GM06990 (cell line): ENCODE results near the gene GRID2.

Experiments used
- DNase-seq: peaks from one replicate; pipeline ENCODE4 v3.0.0-alpha.2; 2011; ENCODE audit not compliant: insufficient read length; ENCODE audit errors: extremely low read depth
- H3K27me3 ChIP-seq: replicated peaks from 2 replicates; pipeline ENCODE4 v1.6.0; 2011; ENCODE audit warnings: low read length; ENCODE audit not compliant: control insufficient read depth, insufficient read depth
- H3K36me3 ChIP-seq: 2 replicates; pipeline ENCODE4 v1.5.1; 2011; ENCODE audit warnings: low read length; ENCODE audit not compliant: control insufficient read depth, insufficient read depth
- H3K4me3 ChIP-seq: replicated peaks from 2 replicates; pipeline ENCODE4 v1.5.1; 2011; ENCODE audit warnings: low read depth, mild to moderate bottlenecking, control low read depth, low read length
- TF ChIP-seq, protein P1 (sequence below): IDR thresholded peaks from 2 replicates; pipeline ENCODE4 v1.5.1; 2011; ENCODE audit warnings: low read length, control low read depth, mild to moderate bottlenecking, inconsistent platforms; ENCODE audit not compliant: insufficient read depth, poor library complexity, severe bottlenecking

The GRID2 gene

DNA sequence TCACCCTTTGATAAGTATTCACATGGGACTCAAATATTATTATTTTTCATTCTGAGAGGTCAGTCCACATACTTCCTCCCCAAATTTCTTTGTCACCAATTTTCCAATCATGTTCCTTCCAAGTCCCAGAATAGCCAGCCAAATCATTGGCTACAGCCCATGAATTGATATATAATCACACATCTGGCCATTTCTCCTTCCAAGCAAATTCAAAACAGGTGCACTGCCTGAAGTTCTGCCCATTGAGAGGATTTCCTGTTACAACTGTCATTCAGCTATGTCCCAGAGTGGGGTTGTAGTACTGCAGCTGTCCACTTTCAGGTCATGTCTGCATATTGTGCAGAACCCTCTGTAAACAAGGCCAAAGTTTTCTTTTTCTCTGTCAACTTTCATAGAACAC, 347.8 kb downstream of the GRID2 start:
- TF ChIP-seq, protein P1, sequence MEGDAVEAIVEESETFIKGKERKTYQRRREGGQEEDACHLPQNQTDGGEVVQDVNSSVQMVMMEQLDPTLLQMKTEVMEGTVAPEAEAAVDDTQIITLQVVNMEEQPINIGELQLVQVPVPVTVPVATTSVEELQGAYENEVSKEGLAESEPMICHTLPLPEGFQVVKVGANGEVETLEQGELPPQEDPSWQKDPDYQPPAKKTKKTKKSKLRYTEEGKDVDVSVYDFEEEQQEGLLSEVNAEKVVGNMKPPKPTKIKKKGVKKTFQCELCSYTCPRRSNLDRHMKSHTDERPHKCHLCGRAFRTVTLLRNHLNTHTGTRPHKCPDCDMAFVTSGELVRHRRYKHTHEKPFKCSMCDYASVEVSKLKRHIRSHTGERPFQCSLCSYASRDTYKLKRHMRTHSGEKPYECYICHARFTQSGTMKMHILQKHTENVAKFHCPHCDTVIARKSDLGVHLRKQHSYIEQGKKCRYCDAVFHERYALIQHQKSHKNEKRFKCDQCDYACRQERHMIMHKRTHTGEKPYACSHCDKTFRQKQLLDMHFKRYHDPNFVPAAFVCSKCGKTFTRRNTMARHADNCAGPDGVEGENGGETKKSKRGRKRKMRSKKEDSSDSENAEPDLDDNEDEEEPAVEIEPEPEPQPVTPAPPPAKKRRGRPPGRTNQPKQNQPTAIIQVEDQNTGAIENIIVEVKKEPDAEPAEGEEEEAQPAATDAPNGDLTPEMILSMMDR: no peak

DNA sequence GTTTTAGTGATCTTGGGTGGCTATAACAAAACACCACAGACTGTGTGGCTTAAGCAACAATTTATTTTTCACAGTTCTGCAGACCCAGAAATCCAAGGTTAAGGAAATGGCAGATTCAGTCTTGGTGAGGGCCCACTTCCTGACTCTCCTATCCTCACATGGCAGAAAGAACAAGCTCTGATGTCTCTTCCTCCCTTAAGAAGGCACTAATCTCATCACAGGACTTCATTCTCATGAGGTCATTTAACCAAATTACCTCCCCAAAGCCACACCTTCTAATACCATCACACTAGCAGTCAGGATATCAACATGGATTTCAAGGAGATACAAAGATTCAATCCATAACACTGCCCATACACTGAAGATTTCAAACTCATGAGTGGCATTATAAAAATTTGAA, 350.3 kb downstream of the GRID2 start:
- no peak overlapping the region for H3K4me3 ChIP-seq
- no peaks in the 10 kb centered on the region for H3K27me3 ChIP-seq
- TF ChIP-seq, protein P1: no peak
- H3K36me3 ChIP-seq: no peaks in the 10 kb centered on the region
- DNase-seq: no peak

More for the DNA sequence above, 347.8 kb downstream of the GRID2 start:
- no peaks in the 10 kb centered on the region for H3K27me3 ChIP-seq
- no peak for DNase-seq
- no peak overlapping the region for H3K4me3 ChIP-seq
- H3K36me3 ChIP-seq: no peaks in the 10 kb centered on the region

DNA sequence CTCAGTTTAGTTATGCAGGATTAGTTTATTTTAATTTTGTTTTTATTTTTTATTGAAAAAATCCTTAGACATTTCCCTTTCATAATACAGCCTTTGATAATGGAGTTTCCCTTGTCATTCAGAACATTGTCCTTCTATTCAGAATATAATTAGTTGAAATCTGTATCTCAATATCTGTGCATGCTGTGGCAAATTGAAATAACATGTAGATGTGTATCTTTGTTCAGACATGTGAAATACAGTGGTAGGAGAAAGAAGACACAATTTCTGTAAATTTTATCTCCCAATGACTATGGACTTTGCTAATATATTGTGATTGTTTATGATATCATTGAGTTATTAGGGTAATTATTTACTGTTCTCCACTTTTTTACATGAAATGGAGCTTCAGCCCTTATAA, 353.9 kb downstream of the GRID2 start:
- no peaks in the 10 kb centered on the region for H3K27me3 ChIP-seq
- H3K4me3 ChIP-seq: no peak overlapping the region
- H3K36me3 ChIP-seq: no peaks in the 10 kb centered on the region
- TF ChIP-seq, protein P1: no peak
- no peak for DNase-seq

DNA sequence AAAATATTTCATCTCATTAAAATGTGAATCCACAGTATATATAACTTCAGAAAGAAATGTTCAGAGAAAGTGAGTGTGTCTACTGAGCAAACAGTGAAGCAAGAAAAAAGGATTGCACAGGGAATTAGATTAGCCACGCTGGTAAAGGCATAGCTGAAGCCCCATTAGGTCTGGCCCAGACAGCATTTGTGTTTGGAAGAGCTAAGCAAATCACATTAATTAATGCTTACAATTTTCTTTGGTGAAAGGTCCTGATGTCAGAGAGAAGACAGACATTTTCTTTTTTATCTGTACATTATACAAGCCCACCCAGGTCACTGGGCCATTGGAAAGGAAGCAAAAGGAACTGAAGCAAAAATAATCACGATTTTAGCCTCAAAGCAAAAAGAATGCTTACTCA, 354.6 kb downstream of the GRID2 start:
- Histone ChIP-seq H3K27me3 (no peaks in the 10 kb centered on the region), H3K4me3 (no peak overlapping the region), H3K36me3 (no peaks in the 10 kb centered on the region)
- DNase-seq: no peak
- TF ChIP-seq, protein P1: no peak

DNA sequence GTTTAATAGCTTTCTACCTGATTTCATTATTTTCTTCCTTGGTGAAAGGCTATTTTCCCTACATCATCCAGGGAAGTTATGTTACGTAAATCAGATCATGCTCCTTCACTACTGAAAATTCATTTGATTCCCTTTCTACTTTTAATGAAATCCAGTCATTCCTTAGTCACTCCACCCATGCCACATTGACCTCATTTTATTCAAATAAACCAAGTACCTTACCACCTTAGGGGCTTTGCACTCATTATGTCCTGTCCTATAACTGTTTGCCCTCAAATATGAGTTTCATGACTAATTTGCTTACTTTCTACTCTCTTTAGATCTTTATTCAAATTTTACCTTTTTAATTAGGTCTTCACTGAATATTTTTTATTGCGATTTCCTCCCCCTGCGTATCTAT, 374.0 kb downstream of the GRID2 start:
- H3K27me3 ChIP-seq: no peaks in the 10 kb centered on the region
- H3K4me3 ChIP-seq: no peak overlapping the region
- no peak for DNase-seq
- TF ChIP-seq, protein P1: no peak
- H3K36me3 ChIP-seq: no peaks in the 10 kb centered on the region

DNA sequence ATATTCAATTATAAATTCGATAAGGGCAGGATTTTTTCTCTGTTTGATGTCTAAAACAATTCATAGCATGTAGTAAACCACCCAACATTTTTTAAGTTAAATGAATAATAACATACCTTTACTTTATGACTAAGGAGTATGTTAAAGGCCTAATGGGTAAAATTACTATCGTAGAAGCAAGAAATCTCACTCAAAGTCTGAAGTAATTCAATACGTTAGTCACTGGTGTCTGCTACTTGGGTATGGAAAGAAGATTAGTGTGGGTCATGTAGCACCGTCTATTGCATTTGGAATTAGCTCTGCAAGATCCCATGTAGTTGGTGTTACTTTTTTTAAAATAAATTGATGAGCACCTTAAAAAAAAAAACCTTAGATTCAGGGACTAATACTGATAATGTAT, 374.5 kb downstream of the GRID2 start:
- Histone ChIP-seq H3K27me3 (no peaks in the 10 kb centered on the region), H3K36me3 (no peaks in the 10 kb centered on the region), H3K4me3 (no peak overlapping the region)
- no peak for DNase-seq
- TF ChIP-seq, protein P1: no peak
